Cardiac septum (tissue), 1 donor: Measurements from ENCODE around the gene LILRB5. TPM values are rescaled to one million over a fixed set of nuclear protein-coding genes. Genes with fewer than 3 reads are reported as not detected.
"Not testable (repeated sequence)": the region's sequence is repeated elsewhere in the genome, so short reads cannot be mapped to it uniquely, and the experiment has no call there.

Experiments
- DNase-seq: peaks from one replicate; pipeline ENCODE4 v3.0.0-alpha.2; 2020; ENCODE audit warnings: low spot score
- intact Hi-C: fragments of 100-400 bp; cut with DNase I; formaldehyde crosslinking; loops from one replicate; pipeline ENCODE4 v1.14.0; 2022
- total RNA-seq: library from RNA; stranded (reverse); fragmentation: NEBNext Ultra II Directional; extraction: Animal tissue kit (Norgen Biotek cat#: 25700); gene quantifications from one replicate; pipeline ENCODE4 v1.2.1, GENCODE V29; 2021
- donor health status: DM: no; HTN: no; CAD: no.

Gene LILRB5
- total RNA-seq, 1 donor from 2014 or later: 4.4 TPM

GRCh38 chr19:54278571-54279195 is 21.6 kb upstream of the LILRB5 start:
- intact Hi-C loops, DNase-seq: not testable (repeated sequence)

- DNase-seq, intact Hi-C loops: not testable (repeated sequence)
These were observed 21.0 kb upstream of the LILRB5 start for GRCh38 chr19:54278056-54278455.

GRCh38 chr19:54277111-54277615 is 20.1 kb upstream of the LILRB5 start:
- intact Hi-C loops, DNase-seq: not testable (repeated sequence)

- no peak for DNase-seq
- intact Hi-C loops: no loop called here
These were observed 18.9 kb upstream of the LILRB5 start for GRCh38 chr19:54275951-54276350.

- DNase-seq, intact Hi-C loops: not testable (repeated sequence)
These were observed 17.4 kb upstream of the LILRB5 start for GRCh38 chr19:54274516-54274915.

GRCh38 chr19:54273821-54274220 is 16.7 kb upstream of the LILRB5 start:
- DNase-seq: no peak
- intact Hi-C loops: no loop called here

- DNase-seq, intact Hi-C loops: not testable (repeated sequence)
These were observed 15.1 kb upstream of the LILRB5 start for GRCh38 chr19:54272181-54272580.

- DNase-seq: not testable (repeated sequence)
These were observed 14.5 kb upstream of the LILRB5 start for GRCh38 chr19:54271587-54271986.

GRCh38 chr19:54271106-54271505 is 14.0 kb upstream of the LILRB5 start:
- intact Hi-C loops: no loop called here
- DNase-seq: no peak

More at GRCh38 chr19:54271587-54271986, 14.5 kb upstream of the LILRB5 start:
- intact Hi-C loops: not testable (repeated sequence)

- intact Hi-C loops: no loop called here
These were observed 11.9 kb upstream of the LILRB5 start for GRCh38 chr19:54268936-54269335.

GRCh38 chr19:54266133-54266532 is 9.1 kb upstream of the LILRB5 start:
- intact Hi-C loops: no loop called here
- peak; percentile 81 for DNase-seq

More at GRCh38 chr19:54268936-54269335, 11.9 kb upstream of the LILRB5 start:
- DNase-seq: no peak

- no peak for DNase-seq
- intact Hi-C loops: no loop called here
These were observed 5.4 kb upstream of the LILRB5 start for GRCh38 chr19:54262470-54262869.

- intact Hi-C loops: no loop called here
- DNase-seq: no peak
These were observed 5.0 kb upstream of the LILRB5 start for GRCh38 chr19:54262066-54262465.

- no peak for DNase-seq
- intact Hi-C loops: no loop called here
These were observed 590 bp downstream of the LILRB5 start for GRCh38 chr19:54256250-54257115.

GRCh38 chr19:54255105-54255775 is 1.8 kb downstream of the LILRB5 start:
- intact Hi-C loops: no loop called here
- no peak for DNase-seq

GRCh38 chr19:54254195-54254906 is 2.7 kb downstream of the LILRB5 start:
- intact Hi-C loops: no loop called here
- DNase-seq: no peak

- DNase-seq: no peak
- intact Hi-C loops: no loop called here
These were observed 3.5 kb downstream of the LILRB5 start for GRCh38 chr19:54253331-54254194.

- intact Hi-C loops: no loop called here
- DNase-seq: no peak
These were observed 4.2 kb downstream of the LILRB5 start for GRCh38 chr19:54252845-54253244.

- intact Hi-C loops: no loop called here
- no peak for DNase-seq
These were observed 4.8 kb downstream of the LILRB5 start for GRCh38 chr19:54252243-54252642.
